Heart left ventricle (tissue), 13 donors: ENCODE results near the gene DPP3.

ENCODE experiments used
- CTCF ChIP-seq, 12 donors: fragments of 200-600 bp; sonication (generic) in 4 of 12; IDR thresholded peaks; one replicate each; pipeline versions ENCODE4 v1.5.0 to v1.8.0; 2018 to 2022; ENCODE audit warnings: antibody characterized with exemption in 12 of 12, mild to moderate bottlenecking in 5 of 12
- POLR2A ChIP-seq, 2 donors: fragments of 450-650 bp; IDR thresholded peaks; one replicate each; pipeline ENCODE4 v1.6.1; 2017; ENCODE audit warnings: antibody characterized with exemption in 2 of 2, mild to moderate bottlenecking in 2 of 2, moderate library complexity in 2 of 2
- donor health status: ischemic (EF 13 %, LVEDD 7.1; RV severe dilation, severe dysfunction).
- donor health status: DM: no; HTN: yes; CAD: no.
- donor health status: DM: no; HTN: no; CAD: no.
- donor health status: ischemic (EF 25% LVEDD 6.9; RV normal size, moderate dysfunction).
- donor health status: ischemic (EF 25% LVEDD 5.7; RV mildly dilated, moderate dysfunction).
- donor health status: ischemic (EF 35%, LVEDD 5.7; RV mildly dilated, moderate dysfunction).
- donor health status: nonischemic (EF 11% LVEDD 7.7; RV severe dilation, severe dysfunction).
- donor health status: DM: yes; HTN: yes; CAD: no.
- donor health status: PGD.
- donor health status: ischemic (EF 29% LVEDD 5.4; RV normal size, mild dysfunction).
- donor health status: nonischemic (EF 23%, LVEDD 6.1; RV moderate dilation, normal function).

GRCh38 chr11:66549696-66550095, 69.5 kb downstream of the DPP3 start:
- TF ChIP-seq CTCF (IDR thresholded peaks at IDR 0.05) (no peak), POLR2A (IDR thresholded peaks at IDR 0.05) (no peak)
